HL-60 (cell line): Measurements from ENCODE around the gene BRAP.
"Not testable (repeated sequence)": the region's sequence is repeated elsewhere in the genome, so short reads cannot be mapped to it uniquely, and the experiment has no call there.

ENCODE experiments used
- CTCF ChIP-seq: IDR thresholded peaks from one replicate; pipeline ENCODE4 v1.5.1; 2011; ENCODE audit warnings: low read length, control low read depth, inconsistent platforms; ENCODE audit not compliant: insufficient read depth
- SPI1 ChIP-seq: IDR thresholded peaks from 2 replicates; pipeline ENCODE4 v1.6.1; 2012; ENCODE audit warnings: low read depth, mild to moderate bottlenecking, borderline replicate concordance

- TF ChIP-seq SPI1, CTCF: not testable (repeated sequence)
Measured at GRCh38 chr12:111602857-111603256, 82.9 kb downstream of the BRAP start.
